Sigmoid colon (tissue), 7 donors: ENCODE measurements around the gene FOXD2. TPM values are rescaled to one million over a fixed set of nuclear protein-coding genes. Genes with fewer than 3 reads are reported as not detected.

Experiments
- DNase-seq: peaks from one replicate; pipeline ENCODE4 v3.0.0-alpha.2; 2019
- H3K27ac ChIP-seq, 4 donors: fragments of 200-600 bp; sonication (generic); one replicate each; pipeline ENCODE4 v1.5.1; 2016 to 2019; ENCODE audit warnings: mild to moderate bottlenecking in 1 of 4
- H3K27me3 ChIP-seq, 3 donors: fragments of 200-600 bp; sonication (generic); one replicate each; pipeline ENCODE4 v1.5.1; 2019; ENCODE audit warnings: mild to moderate bottlenecking in 1 of 3
- H3K36me3 ChIP-seq, 4 donors: fragments of 200-600 bp; sonication (generic); one replicate each; pipeline ENCODE4 v1.5.1; 2016 to 2019
- H3K4me1 ChIP-seq, 4 donors: fragments of 200-600 bp; sonication (generic); one replicate each; pipeline ENCODE4 v1.5.1; 2017 to 2019
- H3K4me3 ChIP-seq, 4 donors: fragments of 200-600 bp; sonication (generic); one replicate each; pipeline ENCODE4 v1.5.1; 2017 to 2019; ENCODE audit warnings: mild to moderate bottlenecking in 2 of 4, moderate library complexity in 1 of 4
- H3K9me3 ChIP-seq, 4 donors: fragments of 200-600 bp in 3 of 4; sonication (generic) in 3 of 4; one replicate each; pipeline versions ENCODE4 v1.5.1 to v1.6.1; 2013 to 2019
- EP300 ChIP-seq, 4 donors: sonication (generic); formaldehyde crosslinking; IDR thresholded peaks; one replicate each; pipeline ENCODE4 v1.6.1; 2017; ENCODE audit warnings: antibody characterized with exemption in 4 of 4
- POLR2A ChIP-seq, 2 donors: fragments of 450-650 bp; IDR thresholded peaks; one replicate each; pipeline ENCODE4 v1.6.1; 2016; ENCODE audit warnings: antibody characterized with exemption in 2 of 2, mild to moderate bottlenecking in 2 of 2, moderate library complexity in 2 of 2
- POLR2AphosphoS5 ChIP-seq, 4 donors: sonication (generic); formaldehyde crosslinking; IDR thresholded peaks; one replicate each; pipeline ENCODE4 v1.6.1; 2017; ENCODE audit warnings: antibody characterized with exemption in 4 of 4
- WGBS, 2 donors: extraction: QIAGEN DNeasy Blood & Tissue Kit; methylation state at CpG; one replicate each; pipeline ENCODE4 v1.1.7; 2013; 5-methylcytosine and 5-hydroxymethylcytosine counted together
- intact Hi-C: fragments of 100-400 bp; cut with DNase I; formaldehyde crosslinking; loops from one replicate; pipeline ENCODE4 v1.15.1; 2023
- polyA plus RNA-seq, 3 donors: library from polyadenylated mRNA; stranded (reverse); fragments of 200-250 nt; gene quantifications; one replicate each; pipeline ENCODE4 v1.2.3, GENCODE V29; 2013
- total RNA-seq, 4 donors: library from RNA; depleted of rRNA; stranded (reverse); fragments of >200 nt; gene quantifications; one replicate each; pipeline ENCODE4 v1.1.0, GENCODE V29; 2016
- TF ChIP-seq, protein P1 (sequence below), 4 experiments: fragments of 450-650 bp in 3 of 4; fragments of 200-600 bp in 1 of 4; IDR thresholded peaks; one replicate each; pipeline ENCODE4 v1.5.1; 2016 to 2019; ENCODE audit warnings: antibody characterized with exemption in 4 of 4, mild to moderate bottlenecking in 3 of 4, moderate library complexity in 2 of 4
- donor health status: healthy with polysubstance abuse.
- donor health status: Bipolar disorder and iron deficiency.
- donor health status: healthy.

Gene FOXD2
- total and polyA plus RNA-seq, 7 donors = under 0.01 to 4.9 (median 3.0) TPM; not detected in 2

DNA sequence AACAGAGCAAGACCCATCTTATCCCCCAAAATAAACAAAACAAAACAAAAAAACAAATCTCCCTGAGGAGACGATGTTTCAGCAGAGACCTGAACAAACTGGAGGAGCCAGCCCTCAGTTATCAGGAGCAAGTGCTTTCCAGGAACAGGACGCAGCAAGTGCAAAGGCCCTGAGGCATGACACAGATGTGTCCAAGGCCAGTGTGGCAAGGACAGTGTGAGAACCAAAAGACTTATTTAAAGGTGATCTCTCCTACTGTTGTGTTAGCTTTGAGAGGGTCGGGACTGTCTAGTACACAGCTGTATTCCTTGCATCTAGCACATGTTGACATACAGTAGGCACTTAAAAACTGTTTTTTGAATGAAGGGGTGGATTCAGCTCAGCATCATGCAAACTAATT is 48.0 kb downstream of the FOXD2 start:
- Histone ChIP-seq H3K9me3 (no peaks in the 10 kb centered on the region), H3K27ac (no peak overlapping the region), H3K4me3 (no peak overlapping the region), H3K4me1 (no peaks in the 10 kb centered on the region), H3K36me3 (no peaks in the 10 kb centered on the region), H3K27me3 (peaks cover 0 to 4% (median 0%) of the 10 kb centered on the region in 3 donors)
- no peak for DNase-seq
- no peak for TF ChIP-seq EP300 (IDR thresholded peaks at IDR 0.05)
- no peak for TF ChIP-seq POLR2A (IDR thresholded peaks at IDR 0.05)
- TF ChIP-seq, protein P1, sequence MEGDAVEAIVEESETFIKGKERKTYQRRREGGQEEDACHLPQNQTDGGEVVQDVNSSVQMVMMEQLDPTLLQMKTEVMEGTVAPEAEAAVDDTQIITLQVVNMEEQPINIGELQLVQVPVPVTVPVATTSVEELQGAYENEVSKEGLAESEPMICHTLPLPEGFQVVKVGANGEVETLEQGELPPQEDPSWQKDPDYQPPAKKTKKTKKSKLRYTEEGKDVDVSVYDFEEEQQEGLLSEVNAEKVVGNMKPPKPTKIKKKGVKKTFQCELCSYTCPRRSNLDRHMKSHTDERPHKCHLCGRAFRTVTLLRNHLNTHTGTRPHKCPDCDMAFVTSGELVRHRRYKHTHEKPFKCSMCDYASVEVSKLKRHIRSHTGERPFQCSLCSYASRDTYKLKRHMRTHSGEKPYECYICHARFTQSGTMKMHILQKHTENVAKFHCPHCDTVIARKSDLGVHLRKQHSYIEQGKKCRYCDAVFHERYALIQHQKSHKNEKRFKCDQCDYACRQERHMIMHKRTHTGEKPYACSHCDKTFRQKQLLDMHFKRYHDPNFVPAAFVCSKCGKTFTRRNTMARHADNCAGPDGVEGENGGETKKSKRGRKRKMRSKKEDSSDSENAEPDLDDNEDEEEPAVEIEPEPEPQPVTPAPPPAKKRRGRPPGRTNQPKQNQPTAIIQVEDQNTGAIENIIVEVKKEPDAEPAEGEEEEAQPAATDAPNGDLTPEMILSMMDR (IDR thresholded peaks at IDR 0.05) = no peak
- no peak for TF ChIP-seq POLR2AphosphoS5 (IDR thresholded peaks at IDR 0.05)
- intact Hi-C loops = no loop called here
- WGBS, 2 donors = 91 to 94% methylated on average over 3 of the region's 3 CpGs

DNA sequence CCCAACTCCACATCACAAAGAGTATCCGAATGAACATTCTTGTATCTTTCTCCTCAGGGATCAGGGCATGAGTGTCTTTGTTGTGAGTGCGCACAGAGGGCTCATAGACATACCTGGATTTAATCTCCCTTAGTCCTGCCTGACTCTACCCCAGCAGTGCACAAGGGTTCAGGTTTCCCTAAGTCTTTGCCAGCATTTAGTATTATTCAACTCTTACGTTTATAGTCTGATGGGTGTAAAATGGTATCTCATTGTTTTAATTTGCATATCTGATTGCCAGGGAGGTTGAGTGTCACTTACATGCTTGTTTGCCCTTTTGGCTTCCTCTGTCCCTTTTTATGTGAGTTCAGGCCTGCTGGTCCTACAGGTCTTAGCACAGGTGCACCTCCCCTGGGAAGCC is 49.5 kb downstream of the FOXD2 start:
- WGBS, 2 donors = 94 to 95% methylated on average over 3 of the region's 3 CpGs
- H3K27me3 ChIP-seq = peaks cover 0 to 4% (median 0%) of the 10 kb centered on the region in 3 donors
- no peak for TF ChIP-seq EP300 (IDR thresholded peaks at IDR 0.05)
- no peak for TF ChIP-seq POLR2A (IDR thresholded peaks at IDR 0.05)
- TF ChIP-seq, protein P1 (IDR thresholded peaks at IDR 0.05) = no peak
- no peak for TF ChIP-seq POLR2AphosphoS5 (IDR thresholded peaks at IDR 0.05)
- no peak overlapping the region for H3K4me3 ChIP-seq
- no peaks in the 10 kb centered on the region for H3K9me3 ChIP-seq
- DNase-seq = no peak
- H3K27ac ChIP-seq = no peak overlapping the region
- intact Hi-C loops = no loop called here
- no peaks in the 10 kb centered on the region for H3K4me1 ChIP-seq
- no peaks in the 10 kb centered on the region for H3K36me3 ChIP-seq

DNA sequence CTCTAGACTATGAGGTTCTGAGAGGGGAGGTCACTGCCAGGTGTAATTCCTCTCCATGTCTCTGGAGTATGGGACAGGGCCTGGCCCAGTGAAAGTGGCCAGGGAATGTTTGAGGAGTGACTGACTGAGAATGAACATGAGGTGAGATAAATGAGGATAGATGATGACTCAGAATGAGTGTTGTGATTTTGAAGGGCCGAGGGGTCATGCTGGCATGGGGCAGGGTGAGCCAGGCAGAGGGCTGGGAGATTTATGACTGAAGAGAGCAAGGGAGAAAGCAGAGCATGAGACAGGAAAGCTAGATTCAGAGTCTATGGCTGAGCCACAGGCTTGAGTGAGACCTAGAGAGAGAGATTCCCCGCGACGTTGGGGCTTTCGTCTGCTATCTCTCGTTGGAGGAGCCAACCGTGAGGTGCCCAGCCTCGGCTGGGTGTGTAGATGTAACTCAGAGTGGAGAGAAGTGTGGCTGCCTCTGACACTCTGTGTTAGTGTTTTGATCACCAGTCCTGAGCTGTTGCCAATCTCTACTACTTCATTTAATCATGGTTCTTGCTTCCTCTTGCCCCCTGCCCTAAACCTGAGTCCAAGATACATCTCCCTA is 50.1 kb downstream of the FOXD2 start:
- no peak overlapping the region for H3K4me3 ChIP-seq
- no peaks in the 10 kb centered on the region for H3K9me3 ChIP-seq
- intact Hi-C loops = no loop called here
- TF ChIP-seq, protein P1 (IDR thresholded peaks at IDR 0.05) = no peak
- TF ChIP-seq POLR2AphosphoS5 (IDR thresholded peaks at IDR 0.05) = no peak
- no peak for TF ChIP-seq EP300 (IDR thresholded peaks at IDR 0.05)
- TF ChIP-seq POLR2A (IDR thresholded peaks at IDR 0.05) = no peak
- no peak overlapping the region for H3K27ac ChIP-seq
- peaks cover 0 to 4% (median 0%) of the 10 kb centered on the region in 3 donors for H3K27me3 ChIP-seq
- 90 to 91% methylated on average over 8 of the region's 8 CpGs for WGBS, 2 donors
- no peak for DNase-seq
- no peaks in the 10 kb centered on the region for H3K4me1 ChIP-seq
- no peaks in the 10 kb centered on the region for H3K36me3 ChIP-seq

Other genes with a start within 250 kb of the FOXD2 start
- gene PDZK1IP1, start 248.0 kb upstream of the FOXD2 start, total RNA-seq = not detected
- 100 to 1,000 TPM in 1 of 3 donors, 10 to 100 TPM in 2; 31.9 to 291 (median 35.4) TPM for gene PDZK1IP1, start 248.0 kb upstream of the FOXD2 start, polyA plus RNA-seq
- 1 to 10 TPM; 2.3 to 3.9 (median 3.2) TPM for gene TAL1, start 205.8 kb upstream of the FOXD2 start, total RNA-seq
- 1 to 10 TPM in 2 of 3 donors, not detected in 1; 1.2 to 1.4 TPM for gene TAL1, start 205.8 kb upstream of the FOXD2 start, polyA plus RNA-seq
- under 1 TPM; 0.28 to 0.71 (median 0.44) TPM for gene STIL, start 123.9 kb upstream of the FOXD2 start, total RNA-seq
- 1 to 10 TPM; 1.4 to 5.7 (median 2.4) TPM for gene STIL, start 123.9 kb upstream of the FOXD2 start, polyA plus RNA-seq
- 100 to 1,000 TPM in 3 of 4 donors, 10 to 100 TPM in 1; 94.1 to 146 (median 118) TPM for gene CMPK1, start 104.3 kb upstream of the FOXD2 start, total RNA-seq
- 100 to 1,000 TPM; 118 to 250 (median 236) TPM for gene CMPK1, start 104.3 kb upstream of the FOXD2 start, polyA plus RNA-seq
- gene FOXE3, start 21.8 kb upstream of the FOXD2 start, total RNA-seq = not detected
- gene FOXE3, start 21.8 kb upstream of the FOXD2 start, polyA plus RNA-seq = under 1 TPM in 1 of 3 donors, not detected in 2; 0.15 TPM